A549 (cell line): Measurements from ENCODE around the gene RPTOR. TPM values are rescaled to one million over a fixed set of nuclear protein-coding genes. Genes with fewer than 3 reads are reported as not detected.

ENCODE experiments used
- ATAC-seq, 2 experiments: fragments of 200-7000 bp in 1 of 2; fragments of >200 bp in 1 of 2; cut with Nextera tagmentation in 1 of 2; cut with Tn5 transposase in 1 of 2; 3 replicates each; pipeline versions ENCODE4 v1.8.0 to v1.9.1; 2018 to 2020; ENCODE audit warnings: mild to moderate bottlenecking in 1 of 2, moderate library complexity in 1 of 2
- CTCF ChIA-PET: fragments of 300-600 bp; sonication (Branson Sonifier 250); formaldehyde crosslinking; extraction: SDS; loops from one replicate; lab custom pipeline; 2021; ENCODE audit warnings: antibody characterized with exemption, inconsistent platforms; lab: Yijun Ruan, JAX
- POLR2A ChIA-PET: fragments of 350-600 bp; formaldehyde crosslinking; extraction: SDS; loops from one replicate; lab custom pipeline; 2021; ENCODE audit warnings: antibody characterized with exemption, inconsistent platforms; lab: Yijun Ruan, JAX
- DNase-seq, 2 experiments: peaks; one replicate each; pipeline versions ENCODE4 v3.0.0 to v3.0.0-alpha.2; 2011 to 2016; ENCODE audit warnings: low read depth in 1 of 2, low spot score in 1 of 2
- FAIRE-seq: peaks from 2 replicates; lab custom pipeline; 2011; peaks lifted over from hg19 to GRCh38; lab: Jason Lieb, UNC
- H3K27ac ChIP-seq, 2 experiments: fragments of >200 bp; sonication (Bioruptor Twin); formaldehyde crosslinking; 3 replicates each; pipeline ENCODE4 v1.5.1; 2016 to 2017
- H3K4me1 ChIP-seq: fragments of >200 bp; sonication (Bioruptor Twin); formaldehyde crosslinking; 3 replicates; pipeline ENCODE4 v1.6.1; 2016
- H3K4me2 ChIP-seq: fragments of >200 bp; sonication (Bioruptor Twin); formaldehyde crosslinking; 3 replicates; pipeline ENCODE4 v1.6.1; 2016
- H3K4me3 ChIP-seq: fragments of >200 bp; sonication (Bioruptor Twin); formaldehyde crosslinking; 3 replicates; pipeline ENCODE4 v1.5.1; 2016
- H3K9me3 ChIP-seq: fragments of >200 bp; sonication (Bioruptor Twin); formaldehyde crosslinking; 3 replicates; pipeline ENCODE4 v1.6.1; 2016
- CBX2 ChIP-seq: fragments of 200-600 bp; sonication (generic); IDR thresholded peaks from 2 replicates; pipeline ENCODE4 v1.6.1; 2016; ENCODE audit warnings: low read depth, mild to moderate bottlenecking, borderline replicate concordance
- EHMT2 ChIP-seq: fragments of 200-600 bp; sonication (generic); IDR thresholded peaks from 2 replicates; pipeline ENCODE4 v1.6.1; 2016; ENCODE audit warnings: antibody characterized with exemption, low read depth, mild to moderate bottlenecking, moderate library complexity
- EP300 ChIP-seq, 2 experiments: fragments of >200 bp; sonication (Bioruptor Twin); formaldehyde crosslinking; IDR thresholded peaks; 2 replicates in 1 of 2; 3 replicates in 1 of 2; pipeline ENCODE4 v1.6.1; 2016 to 2017
- ESRRA ChIP-seq: fragments of 150-350 bp; IDR thresholded peaks from 2 replicates; pipeline ENCODE4 v1.6.1; 2014; ENCODE audit warnings: mild to moderate bottlenecking, low read length, borderline replicate concordance
- FOSL2 ChIP-seq, 2 experiments: fragments of 450-650 bp in 1 of 2; fragments of >200 bp in 1 of 2; sonication (Bioruptor Twin) in 1 of 2; formaldehyde crosslinking; IDR thresholded peaks; 2 replicates each; pipeline versions ENCODE4 v1.5.0 to v1.6.1; 2016 to 2020; ENCODE audit warnings: mild to moderate bottlenecking in 1 of 2, moderate library complexity in 1 of 2
- GATA3 ChIP-seq: IDR thresholded peaks from 2 replicates; pipeline ENCODE4 v1.6.1; 2012; ENCODE audit warnings: borderline replicate concordance
- HEYL ChIP-seq: fragments of 250-450 bp; sonication (Bioruptor Pico); IDR thresholded peaks from 2 replicates; pipeline ENCODE4 v1.8.0; 2021; ENCODE audit warnings: mild to moderate bottlenecking, moderate library complexity
- HOXA7 ChIP-seq: fragments of 250-450 bp; sonication (Bioruptor Pico); IDR thresholded peaks from 2 replicates; pipeline ENCODE4 v1.5.0; 2020; ENCODE audit warnings: mild to moderate bottlenecking, moderate library complexity
- HOXB13 ChIP-seq: fragments of 250-450 bp; sonication (Bioruptor Pico); IDR thresholded peaks from 2 replicates; pipeline ENCODE4 v1.5.0; 2020; ENCODE audit warnings: low read depth, mild to moderate bottlenecking, moderate library complexity
- JUNB ChIP-seq: fragments of >200 bp; sonication (Bioruptor Twin); formaldehyde crosslinking; IDR thresholded peaks from 2 replicates; pipeline ENCODE4 v1.6.1; 2016
- KDM5A ChIP-seq: fragments of 200-600 bp; sonication (generic); IDR thresholded peaks from 2 replicates; pipeline ENCODE4 v1.6.1; 2016; ENCODE audit warnings: antibody characterized with exemption, mild to moderate bottlenecking
- MAZ ChIP-seq: fragments of 150-350 bp; IDR thresholded peaks from 2 replicates; pipeline ENCODE4 v1.6.1; 2014; ENCODE audit warnings: antibody characterized with exemption, low read depth, low read length, borderline replicate concordance
- MYC ChIP-seq: IDR thresholded peaks from 2 replicates; pipeline ENCODE4 v1.6.1; 2012; ENCODE audit warnings: mild to moderate bottlenecking, inconsistent platforms, low read length, improper control_type of control experiment, borderline replicate concordance
- NPAS2 ChIP-seq: fragments of 250-450 bp; sonication (Bioruptor Pico); IDR thresholded peaks from 2 replicates; pipeline ENCODE4 v1.8.0; 2022; ENCODE audit warnings: mild to moderate bottlenecking, moderate library complexity, borderline replicate concordance
- RARB ChIP-seq: fragments of 250-450 bp; sonication (Bioruptor Pico); IDR thresholded peaks from 2 replicates; pipeline ENCODE4 v1.8.0; 2021; ENCODE audit warnings: mild to moderate bottlenecking, moderate library complexity
- RFX5 ChIP-seq: fragments of 450-650 bp; IDR thresholded peaks from 2 replicates; pipeline ENCODE4 v1.7.1; 2014; ENCODE audit warnings: antibody characterized with exemption, mild to moderate bottlenecking, moderate library complexity
- SMC3 ChIP-seq: fragments of >200 bp; sonication (Bioruptor Twin); formaldehyde crosslinking; IDR thresholded peaks from 3 replicates; pipeline ENCODE4 v1.6.1; 2018; ENCODE audit warnings: inconsistent platforms
- SREBF2 ChIP-seq: fragments of 450-650 bp; IDR thresholded peaks from 2 replicates; pipeline ENCODE4 v1.6.1; 2014; ENCODE audit warnings: mild to moderate bottlenecking, moderate library complexity
- TP53 ChIP-seq: fragments of 250-450 bp; sonication (Bioruptor Pico); IDR thresholded peaks from 2 replicates; pipeline ENCODE4 v1.5.0; 2021; ENCODE audit warnings: mild to moderate bottlenecking, moderate library complexity
- WGBS: methylation state at CpG from one replicate; pipeline ENCODE4 v1.1.6; 2017; ENCODE audit errors: missing lambda C conversion rate; 5-methylcytosine and 5-hydroxymethylcytosine counted together
- polyA plus RNA-seq, 4 experiments: library from polyadenylated mRNA; depleted of rRNA in 3 of 4; stranded (reverse); fragments of >200 nt; fragmentation: RNase III in 1 of 4; extraction: RNeasy Plus Mini Kit Qiagen cat#74134 plus additional on column Dnase treatment in 1 of 4; gene quantifications; 2 replicates in 3 of 4; 3 replicates in 1 of 4; pipeline ENCODE4 v1.2.3, GENCODE V29; 2011 to 2017
- TF ChIP-seq, protein P1 (sequence below): IDR thresholded peaks from 2 replicates; pipeline ENCODE4 v1.6.1; 2012
- TF ChIP-seq, protein P2 (sequence below): fragments of 250-450 bp; sonication (Bioruptor Pico); IDR thresholded peaks from 2 replicates; pipeline ENCODE4 v1.5.0; 2020; ENCODE audit warnings: low read depth, mild to moderate bottlenecking, moderate library complexity
- TF ChIP-seq, protein P3 (sequence below): fragments of >200 bp; sonication (Bioruptor Twin); formaldehyde crosslinking; IDR thresholded peaks from 3 replicates; pipeline ENCODE4 v1.5.1; 2016

RPTOR gene
- polyA plus RNA-seq, 2 of the 4 experiments (the other 2 are of a cell fraction): 10.8 to 27.1 TPM

- H3K4me3 ChIP-seq: no peak overlapping the region
- POLR2A ChIA-PET: interaction anchor here (0.6 kb wide), 1 partner anchor 16 kb away, joined by 3 read pairs; no protein-coding TSS in a partner anchor
- TF ChIP-seq, protein P1, sequence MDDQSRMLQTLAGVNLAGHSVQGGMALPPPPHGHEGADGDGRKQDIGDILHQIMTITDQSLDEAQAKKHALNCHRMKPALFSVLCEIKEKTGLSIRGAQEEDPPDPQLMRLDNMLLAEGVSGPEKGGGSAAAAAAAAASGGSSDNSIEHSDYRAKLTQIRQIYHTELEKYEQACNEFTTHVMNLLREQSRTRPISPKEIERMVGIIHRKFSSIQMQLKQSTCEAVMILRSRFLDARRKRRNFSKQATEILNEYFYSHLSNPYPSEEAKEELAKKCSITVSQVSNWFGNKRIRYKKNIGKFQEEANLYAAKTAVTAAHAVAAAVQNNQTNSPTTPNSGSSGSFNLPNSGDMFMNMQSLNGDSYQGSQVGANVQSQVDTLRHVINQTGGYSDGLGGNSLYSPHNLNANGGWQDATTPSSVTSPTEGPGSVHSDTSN: no peak
- TF ChIP-seq CBX2 (no peak), EHMT2 (no peak), SREBF2 (no peak), MYC (no peak), KDM5A (no peak), NPAS2 (CRISPR knock-in tag) (no peak), HOXB13 (no peak), JUNB (no peak), RARB (CRISPR knock-in tag) (no peak), SMC3 (no peak), HEYL (CRISPR knock-in tag) (no peak), HOXA7 (CRISPR knock-in tag) (no peak), FOSL2 (IDR thresholded peaks at IDR 0.05) (no peak), FOSL2 (CRISPR knock-in tag; IDR thresholded peaks at IDR 0.05) (no peak), TP53 (CRISPR knock-in tag) (no peak), ESRRA (no peak), MAZ (no peak)
- TF ChIP-seq, protein P2, sequence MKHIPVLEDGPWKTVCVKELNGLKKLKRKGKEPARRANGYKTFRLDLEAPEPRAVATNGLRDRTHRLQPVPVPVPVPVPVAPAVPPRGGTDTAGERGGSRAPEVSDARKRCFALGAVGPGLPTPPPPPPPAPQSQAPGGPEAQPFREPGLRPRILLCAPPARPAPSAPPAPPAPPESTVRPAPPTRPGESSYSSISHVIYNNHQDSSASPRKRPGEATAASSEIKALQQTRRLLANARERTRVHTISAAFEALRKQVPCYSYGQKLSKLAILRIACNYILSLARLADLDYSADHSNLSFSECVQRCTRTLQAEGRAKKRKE (CRISPR knock-in tag): no peak
- no peaks in the 10 kb centered on the region for H3K4me1 ChIP-seq
- no peak for FAIRE-seq
- ATAC-seq: no peak
- 92% methylated on average over 17 of the region's 17 CpGs for WGBS
- no peak for DNase-seq
- no peak overlapping the region for H3K4me2 ChIP-seq
- CTCF ChIA-PET: interaction anchor here (0.9 to 1.4 kb wide), 3 partner anchors 16 to 516 kb away, joined by 3 to 5 read pairs (median 3); no protein-coding TSS in a partner anchor
- H3K9me3 ChIP-seq: no peaks in the 10 kb centered on the region
- H3K27ac ChIP-seq: no peak overlapping the region
Observed at GRCh38 chr17:80943346-80944145, 398.9 kb downstream of the RPTOR start.

DNA sequence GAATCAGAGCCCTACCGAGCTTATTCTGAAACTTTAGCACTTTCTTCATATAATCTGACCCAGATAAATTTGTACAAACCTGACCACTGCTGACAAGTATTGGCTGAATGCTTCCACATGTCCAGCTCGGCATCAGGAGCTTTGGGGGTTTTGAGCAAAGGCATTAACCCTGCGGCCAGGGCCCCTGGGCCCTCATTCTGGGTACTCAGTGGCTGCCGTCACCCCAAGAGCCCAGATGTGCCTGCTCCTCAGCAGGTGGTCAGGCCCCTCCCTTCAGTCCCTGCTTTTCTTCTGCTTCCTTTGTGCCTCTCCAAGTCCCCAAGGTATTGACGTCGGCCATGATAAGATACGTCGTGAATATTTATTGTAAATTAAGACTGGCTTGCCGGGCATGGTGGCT is 399.7 kb downstream of the RPTOR start:
- POLR2A ChIA-PET: interaction anchor here (0.6 kb wide), 1 partner anchor 15 kb away, joined by 3 read pairs; no protein-coding TSS in a partner anchor
- 92% methylated on average over 9 of the region's 9 CpGs for WGBS
- CTCF ChIA-PET: interaction anchor here (1.0 to 1.4 kb wide), 2 partner anchors 15 to 37 kb away, joined by 3 read pairs; no protein-coding TSS in a partner anchor

More for the DNA sequence above, 399.7 kb downstream of the RPTOR start:
- H3K4me1 ChIP-seq: no peaks in the 10 kb centered on the region
- no peak overlapping the region for H3K4me3 ChIP-seq
- no peak overlapping the region for H3K27ac ChIP-seq
- no peak overlapping the region for H3K4me2 ChIP-seq
- no peak for TF ChIP-seq SMC3
- TF ChIP-seq CBX2: no peak
- no peak for TF ChIP-seq HOXA7 (CRISPR knock-in tag)
- TF ChIP-seq EP300 (IDR thresholded peaks at IDR 0.05): no peak
- no peak for TF ChIP-seq GATA3
- TF ChIP-seq RFX5: no peak
- no peak for TF ChIP-seq EHMT2
- TF ChIP-seq, protein P3, sequence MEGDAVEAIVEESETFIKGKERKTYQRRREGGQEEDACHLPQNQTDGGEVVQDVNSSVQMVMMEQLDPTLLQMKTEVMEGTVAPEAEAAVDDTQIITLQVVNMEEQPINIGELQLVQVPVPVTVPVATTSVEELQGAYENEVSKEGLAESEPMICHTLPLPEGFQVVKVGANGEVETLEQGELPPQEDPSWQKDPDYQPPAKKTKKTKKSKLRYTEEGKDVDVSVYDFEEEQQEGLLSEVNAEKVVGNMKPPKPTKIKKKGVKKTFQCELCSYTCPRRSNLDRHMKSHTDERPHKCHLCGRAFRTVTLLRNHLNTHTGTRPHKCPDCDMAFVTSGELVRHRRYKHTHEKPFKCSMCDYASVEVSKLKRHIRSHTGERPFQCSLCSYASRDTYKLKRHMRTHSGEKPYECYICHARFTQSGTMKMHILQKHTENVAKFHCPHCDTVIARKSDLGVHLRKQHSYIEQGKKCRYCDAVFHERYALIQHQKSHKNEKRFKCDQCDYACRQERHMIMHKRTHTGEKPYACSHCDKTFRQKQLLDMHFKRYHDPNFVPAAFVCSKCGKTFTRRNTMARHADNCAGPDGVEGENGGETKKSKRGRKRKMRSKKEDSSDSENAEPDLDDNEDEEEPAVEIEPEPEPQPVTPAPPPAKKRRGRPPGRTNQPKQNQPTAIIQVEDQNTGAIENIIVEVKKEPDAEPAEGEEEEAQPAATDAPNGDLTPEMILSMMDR: no peak
- H3K9me3 ChIP-seq: no peaks in the 10 kb centered on the region
- DNase-seq (no peak), FAIRE-seq (no peak), ATAC-seq (no peak)
